Lower lobe of right lung (tissue), 2 donors: ENCODE measurements around the gene LDB2. TPM values are rescaled to one million over a fixed set of nuclear protein-coding genes. Genes with fewer than 3 reads are reported as not detected.

Experiments
- ATAC-seq, 2 donors: fragments of 200-7000 bp; cut with Tn5 transposase; one replicate each; pipeline ENCODE4 v1.9.1; 2020 to 2022; ENCODE audit warnings: mild to moderate bottlenecking in 2 of 2, moderate library complexity in 2 of 2
- DNase-seq: peaks from one replicate; pipeline ENCODE4 v3.0.0-alpha.2; 2020
- H3K27ac ChIP-seq: fragments of 200-600 bp; one replicate; pipeline ENCODE4 v1.8.0; 2022
- H3K27me3 ChIP-seq: fragments of 200-600 bp; one replicate; pipeline ENCODE4 v1.8.0; 2022; ENCODE audit warnings: low read depth
- H3K36me3 ChIP-seq: fragments of 200-600 bp; one replicate; pipeline ENCODE4 v1.8.0; 2022; ENCODE audit warnings: mild to moderate bottlenecking
- H3K4me1 ChIP-seq: fragments of 200-600 bp; one replicate; pipeline ENCODE4 v1.8.0; 2022
- H3K4me3 ChIP-seq: fragments of 200-600 bp; one replicate; pipeline ENCODE4 v1.8.0; 2022; ENCODE audit warnings: mild to moderate bottlenecking
- H3K9me3 ChIP-seq: fragments of 200-600 bp; one replicate; pipeline ENCODE4 v1.8.0; 2022
- intact Hi-C: fragments of 100-400 bp; cut with DNase I; formaldehyde crosslinking; loops from one replicate; pipeline ENCODE4 v1.11.0; 2022
- total RNA-seq: library from RNA; stranded (reverse); fragmentation: NEBNext Ultra II Directional; extraction: Animal tissue kit (Norgen Biotek cat#: 25700); gene quantifications from one replicate; pipeline ENCODE4 v1.2.1, GENCODE V29; 2021
- TF ChIP-seq, protein P1 (sequence below): fragments of 200-600 bp; IDR thresholded peaks from one replicate; pipeline ENCODE4 v1.8.0; 2022; ENCODE audit warnings: antibody characterized with exemption, mild to moderate bottlenecking
- donor health status: DM: no; HTN: yes; CAD: no; lungs with severe emphysema.

Gene LDB2
- total RNA-seq, 1 donor from 2014 or later, result 113 TPM

DNA sequence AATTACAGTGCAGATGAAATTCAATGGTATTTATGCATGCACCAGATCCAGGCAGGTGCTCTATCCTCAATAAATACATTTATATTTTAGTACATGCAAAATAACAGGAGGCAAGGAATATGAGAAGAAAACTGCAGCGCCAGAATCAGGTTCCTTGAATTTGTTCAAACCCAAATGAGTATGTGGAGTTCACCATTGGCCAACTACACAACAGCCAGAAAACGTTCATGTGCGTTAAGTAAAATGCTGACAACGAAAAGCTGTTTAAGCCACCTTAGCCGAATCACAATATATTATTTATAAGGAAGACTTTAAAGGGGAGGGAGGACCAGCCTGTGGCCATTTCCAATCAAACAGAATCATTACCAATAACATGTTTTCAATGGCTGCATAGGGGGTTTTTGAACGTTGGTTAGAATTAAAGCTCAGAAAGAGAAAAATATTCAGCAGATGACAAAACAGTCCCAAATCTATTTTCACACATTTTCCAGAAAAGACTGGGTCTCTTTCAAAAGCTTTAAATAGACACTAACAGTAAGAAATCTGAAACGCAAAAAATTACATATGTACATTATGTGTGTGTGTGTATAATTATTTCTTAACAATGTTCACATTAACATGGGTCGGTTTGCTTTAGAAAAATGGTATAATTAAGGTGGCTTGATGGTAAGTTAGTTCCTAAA lies 171.9 kb downstream of the LDB2 start:
- Histone ChIP-seq H3K27ac (no peak overlapping the region), H3K27me3 (no peaks in the 10 kb centered on the region), H3K9me3 (peaks cover 5% of the 10 kb centered on the region), H3K4me1 (no peaks in the 10 kb centered on the region), H3K36me3 (peaks cover 6% of the 10 kb centered on the region), H3K4me3 (no peak overlapping the region)
- no peak for DNase-seq
- intact Hi-C loops, result no loop called here
- ATAC-seq, result no peak
- TF ChIP-seq, protein P1, sequence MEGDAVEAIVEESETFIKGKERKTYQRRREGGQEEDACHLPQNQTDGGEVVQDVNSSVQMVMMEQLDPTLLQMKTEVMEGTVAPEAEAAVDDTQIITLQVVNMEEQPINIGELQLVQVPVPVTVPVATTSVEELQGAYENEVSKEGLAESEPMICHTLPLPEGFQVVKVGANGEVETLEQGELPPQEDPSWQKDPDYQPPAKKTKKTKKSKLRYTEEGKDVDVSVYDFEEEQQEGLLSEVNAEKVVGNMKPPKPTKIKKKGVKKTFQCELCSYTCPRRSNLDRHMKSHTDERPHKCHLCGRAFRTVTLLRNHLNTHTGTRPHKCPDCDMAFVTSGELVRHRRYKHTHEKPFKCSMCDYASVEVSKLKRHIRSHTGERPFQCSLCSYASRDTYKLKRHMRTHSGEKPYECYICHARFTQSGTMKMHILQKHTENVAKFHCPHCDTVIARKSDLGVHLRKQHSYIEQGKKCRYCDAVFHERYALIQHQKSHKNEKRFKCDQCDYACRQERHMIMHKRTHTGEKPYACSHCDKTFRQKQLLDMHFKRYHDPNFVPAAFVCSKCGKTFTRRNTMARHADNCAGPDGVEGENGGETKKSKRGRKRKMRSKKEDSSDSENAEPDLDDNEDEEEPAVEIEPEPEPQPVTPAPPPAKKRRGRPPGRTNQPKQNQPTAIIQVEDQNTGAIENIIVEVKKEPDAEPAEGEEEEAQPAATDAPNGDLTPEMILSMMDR, result no peak

DNA sequence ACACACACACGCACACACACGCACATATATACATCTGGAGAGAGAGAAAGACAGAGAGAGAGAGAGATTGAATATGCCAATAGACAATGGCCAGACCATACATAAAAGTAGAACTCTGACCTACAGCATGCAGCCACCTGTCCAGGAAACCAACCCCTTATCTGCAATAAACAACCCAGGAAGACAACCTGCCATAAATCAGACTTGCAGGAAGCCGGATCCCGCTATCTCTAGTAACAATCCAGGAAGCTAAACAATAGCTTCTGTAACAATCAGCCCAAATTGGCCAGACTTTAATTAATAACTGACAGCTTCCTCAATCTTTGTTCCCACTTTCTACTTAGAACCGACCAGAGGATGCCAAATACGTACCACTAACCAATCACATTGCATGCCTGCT lies 173.2 kb downstream of the LDB2 start:
- H3K27ac ChIP-seq, result no peak overlapping the region
- intact Hi-C loops, result no loop called here
- TF ChIP-seq, protein P1, result no peak
- H3K36me3 ChIP-seq, result peaks cover 6% of the 10 kb centered on the region
- H3K4me3 ChIP-seq, result no peak overlapping the region
- H3K4me1 ChIP-seq, result no peaks in the 10 kb centered on the region
- no peak for ATAC-seq
- H3K27me3 ChIP-seq, result no peaks in the 10 kb centered on the region
- peaks cover 5% of the 10 kb centered on the region for H3K9me3 ChIP-seq
- DNase-seq, result no peak

DNA sequence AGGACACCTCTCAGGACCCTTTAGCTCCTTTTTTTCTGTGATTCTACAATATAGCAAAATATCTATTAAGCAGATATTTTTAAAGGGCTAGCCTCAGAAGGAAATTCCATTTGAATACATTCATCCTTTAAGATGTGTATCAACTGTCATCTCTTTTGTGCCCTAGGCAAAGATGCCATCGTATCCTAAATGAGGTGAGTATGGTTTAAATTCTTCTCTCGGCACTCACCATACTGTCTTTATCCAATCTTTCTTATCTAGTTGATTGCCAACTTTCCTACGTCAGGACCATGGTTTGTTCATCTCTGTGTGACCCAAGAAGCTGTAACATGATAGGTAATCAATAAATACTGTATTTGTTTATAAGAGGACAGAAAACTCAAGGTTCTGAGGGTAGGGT lies 176.0 kb downstream of the LDB2 start:
- Histone ChIP-seq H3K36me3 (peaks cover 6% of the 10 kb centered on the region), H3K4me1 (no peaks in the 10 kb centered on the region), H3K9me3 (peaks cover 5% of the 10 kb centered on the region), H3K27ac (no peak overlapping the region), H3K4me3 (no peak overlapping the region), H3K27me3 (no peaks in the 10 kb centered on the region)
- DNase-seq (no peak), ATAC-seq (no peak)
- intact Hi-C loops, result no loop called here
- TF ChIP-seq, protein P1, result no peak

DNA sequence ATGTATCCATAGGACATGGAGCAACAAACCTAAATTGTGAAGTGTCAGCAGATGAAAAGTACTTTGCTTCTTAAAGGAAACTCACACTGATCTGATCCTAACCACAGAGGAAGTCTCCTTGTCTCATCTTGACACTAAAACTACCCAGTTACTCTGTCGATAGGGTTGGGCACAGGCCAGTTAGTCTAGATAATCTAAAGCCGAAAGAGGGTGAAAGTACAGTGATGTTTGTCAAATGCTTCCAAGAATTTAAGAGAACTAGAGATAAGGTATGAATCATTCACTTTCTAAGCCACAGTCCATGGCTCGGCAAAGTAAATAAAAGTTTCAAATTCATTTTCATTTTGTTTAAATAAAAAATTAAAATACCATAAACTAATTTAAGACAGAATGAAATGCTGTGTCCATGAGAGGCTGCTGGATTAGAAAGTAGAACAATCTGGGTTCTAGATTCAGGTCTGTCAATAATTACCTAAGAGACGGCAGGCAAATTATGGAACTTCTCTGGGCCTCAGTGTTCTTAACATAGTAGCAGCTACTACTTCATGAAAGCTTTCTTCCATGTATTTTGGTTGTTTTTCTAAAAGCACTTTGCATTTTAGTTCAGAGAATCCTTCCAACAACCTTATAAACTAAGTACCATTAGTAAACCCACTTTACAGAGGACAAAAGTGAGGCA lies 176.7 kb downstream of the LDB2 start:
- DNase-seq (no peak), ATAC-seq (peak; percentile 43 to 51)
- H3K27me3 ChIP-seq, result no peaks in the 10 kb centered on the region
- no peaks in the 10 kb centered on the region for H3K4me1 ChIP-seq
- peaks cover 5% of the 10 kb centered on the region for H3K9me3 ChIP-seq
- no peaks in the 10 kb centered on the region for H3K36me3 ChIP-seq
- no peak overlapping the region for H3K27ac ChIP-seq
- intact Hi-C loops, result no loop called here
- H3K4me3 ChIP-seq, result no peak overlapping the region
- TF ChIP-seq, protein P1, result no peak

DNA sequence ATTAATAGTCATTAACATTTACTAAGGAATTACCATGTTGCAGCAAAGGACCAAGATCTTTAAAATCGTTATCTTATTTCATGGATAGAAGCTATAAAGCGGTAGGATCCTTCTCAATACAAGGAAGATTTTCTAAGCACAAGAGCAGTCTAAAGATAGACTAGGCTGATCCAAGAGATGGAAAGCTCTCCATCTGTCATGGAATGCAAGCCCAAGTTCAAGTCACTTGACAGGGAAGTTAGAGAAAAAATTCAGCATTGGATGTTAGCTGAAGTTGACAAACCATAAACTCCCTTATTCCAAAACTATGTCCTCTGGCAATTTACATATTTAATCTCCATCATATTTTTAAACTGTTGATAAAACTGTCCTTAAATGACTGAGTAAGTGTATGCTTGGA lies 177.7 kb downstream of the LDB2 start:
- no peaks in the 10 kb centered on the region for H3K27me3 ChIP-seq
- no peaks in the 10 kb centered on the region for H3K4me1 ChIP-seq
- ATAC-seq (no peak), DNase-seq (no peak)
- TF ChIP-seq, protein P1, result no peak
- H3K27ac ChIP-seq, result no peak overlapping the region
- intact Hi-C loops, result no loop called here
- peaks cover 5% of the 10 kb centered on the region for H3K9me3 ChIP-seq
- no peak overlapping the region for H3K4me3 ChIP-seq
- H3K36me3 ChIP-seq, result no peaks in the 10 kb centered on the region
